ENCODE results near the gene GGA3. TPM values are rescaled to one million over a fixed set of nuclear protein-coding genes. Genes with fewer than 3 reads are reported as not detected.

GGA3 gene
- total RNA-seq, 2 experiments from 2014 or later, result 72.9 to 76.7 TPM

DNA sequence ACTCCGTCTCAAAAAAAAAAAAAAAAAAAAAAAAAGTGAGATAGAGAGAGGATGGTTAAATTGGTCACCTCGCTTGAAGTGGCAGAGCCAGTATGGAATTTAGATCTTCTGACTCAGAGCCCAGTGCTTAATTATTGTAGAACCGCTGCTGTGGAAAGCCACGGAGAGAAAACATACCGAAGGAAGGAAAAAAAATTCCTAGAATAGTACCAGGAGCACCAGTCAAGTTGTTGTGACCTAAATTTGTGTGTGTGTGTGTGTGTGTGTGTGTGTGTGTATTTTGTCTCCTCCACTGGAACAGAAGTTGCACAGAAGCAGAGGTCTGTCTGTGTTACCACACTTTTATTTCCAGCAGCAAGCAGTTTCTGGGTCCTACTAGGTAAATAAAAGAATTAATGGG, 66.5 kb downstream of the GGA3 start:
- intact Hi-C loops (cut with DNase I, micrococcal nuclease), result no loop called here
- Mint-ChIP-seq H3K4me1 (no peaks in the 10 kb centered on the region), H3K4me3 (no peak overlapping the region), H3K9me3 (ENCODE audit: low read depth) (no peaks in the 10 kb centered on the region), H3K27ac (no peak overlapping the region), H3K27me3 (no peaks in the 10 kb centered on the region), H3K36me3 (ENCODE audit: low read depth) (no peaks in the 10 kb centered on the region)
- no peak for ATAC-seq
- ChIA-PET POLR2A (no interaction called here), CTCF (interaction anchor here (0.6 kb wide), 1 partner anchor 45 kb away, joined by 3 read pairs; no protein-coding TSS in a partner anchor)
- DNase-seq, result no peak

DNA sequence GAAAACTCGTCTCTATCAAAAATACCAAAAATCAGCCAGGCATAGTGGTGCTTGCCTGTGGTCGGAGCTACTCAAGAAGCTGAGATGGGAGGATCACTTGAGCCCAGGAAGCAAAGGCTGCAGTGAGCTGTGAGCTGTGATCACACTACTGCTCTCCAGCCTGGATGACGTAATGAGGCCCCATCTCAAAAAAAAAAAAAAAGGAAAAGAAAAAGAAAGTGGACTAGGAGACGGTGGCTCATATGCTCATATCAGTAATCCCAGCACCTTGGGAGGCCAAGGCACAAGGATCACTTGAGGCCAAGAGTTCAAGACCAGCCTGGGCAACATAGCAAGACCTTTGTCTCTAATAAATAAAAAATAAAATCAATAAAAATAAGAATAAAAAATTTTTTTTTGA, 69.8 kb downstream of the GGA3 start:
- ChIA-PET POLR2A (interaction anchor here (0.6 kb wide), 1 partner anchor 14 kb away, joined by 5 read pairs; no protein-coding TSS in a partner anchor), CTCF (interaction anchor here (0.5 to 5.5 kb wide), 4 partner anchors 9 to 179 kb away, joined by 3 to 42 read pairs (median 4); partner anchors contain the start of gene MRPL58)
- no peak overlapping the region for H3K4me3 Mint-ChIP-seq
- no peaks in the 10 kb centered on the region for H3K27me3 Mint-ChIP-seq
- no peaks in the 10 kb centered on the region for H3K36me3 Mint-ChIP-seq (ENCODE audit: low read depth)
- intact Hi-C loops (cut with DNase I, micrococcal nuclease), result no loop called here
- DNase-seq (no peak), ATAC-seq (no peak)
- H3K4me1 Mint-ChIP-seq, result peaks cover 12% of the 10 kb centered on the region
- H3K9me3 Mint-ChIP-seq (ENCODE audit: low read depth), result no peaks in the 10 kb centered on the region
- H3K27ac Mint-ChIP-seq, result no peak overlapping the region

DNA sequence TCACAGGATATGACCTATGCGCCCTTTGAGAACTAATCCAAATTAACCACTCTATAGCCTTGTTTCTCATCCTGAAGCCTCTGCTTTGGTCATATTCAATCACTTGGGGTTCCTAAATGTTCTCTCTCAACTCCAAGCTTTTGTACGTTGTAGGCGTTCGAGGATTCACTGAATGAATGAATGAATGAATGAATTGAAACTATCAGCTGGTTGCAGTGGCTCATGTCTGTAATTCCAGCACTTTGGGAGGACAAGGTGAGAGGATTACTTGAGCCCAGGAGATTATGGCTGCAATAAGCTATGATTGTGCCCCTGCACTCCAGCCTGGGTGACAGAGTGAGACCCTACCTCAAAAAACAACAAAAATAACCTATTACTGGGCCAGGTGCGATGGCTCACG, 72.8 kb downstream of the GGA3 start:
- Mint-ChIP-seq H3K27ac (no peak overlapping the region), H3K4me3 (no peak overlapping the region), H3K27me3 (no peaks in the 10 kb centered on the region), H3K4me1 (peaks cover 23% of the 10 kb centered on the region), H3K36me3 (ENCODE audit: low read depth) (no peaks in the 10 kb centered on the region), H3K9me3 (ENCODE audit: low read depth) (no peaks in the 10 kb centered on the region)
- ChIA-PET POLR2A (interaction anchor here (0.7 to 1.4 kb wide), 6 partner anchors 17 to 107 kb away, joined by 3 to 6 read pairs (median 4); partner anchors contain the start of genes NUP85 and SLC16A5), CTCF (interaction anchor here (0.6 to 5.5 kb wide), 10 partner anchors 12 to 101 kb away, joined by 3 to 42 read pairs (median 4); partner anchors contain the start of gene SLC25A19)
- no peak for DNase-seq
- intact Hi-C loops (cut with DNase I, micrococcal nuclease), result loop anchor here (1.0 to 10.0 kb wide), 2 partner anchors 13 to 154 kb away; no protein-coding TSS in a partner anchor
- ATAC-seq, result no peak

Other genes with a start within 250 kb of the GGA3 start
- 10 to 100 TPM; 64.6 to 66.5 TPM for gene MRPL58, start 248.9 kb downstream of the GGA3 start, total RNA-seq
- gene ATP5PD, start 214.6 kb downstream of the GGA3 start, total RNA-seq, result 100 to 1,000 TPM; 194 to 237 TPM
- 10 to 100 TPM; 15.3 to 16.7 TPM for gene KCTD2, start 214.4 kb downstream of the GGA3 start, total RNA-seq
- gene SLC16A5, start 173.7 kb downstream of the GGA3 start, total RNA-seq, result 1 to 10 TPM; 6.0 to 6.5 TPM
- 1 to 10 TPM; 6.7 to 7.7 TPM for gene ARMC7, start 151.6 kb downstream of the GGA3 start, total RNA-seq
- gene NT5C, start 129.9 kb downstream of the GGA3 start, total RNA-seq, result 10 to 100 TPM; 51.7 to 61.5 TPM
- 100 to 1,000 TPM; 234 to 238 TPM for gene JPT1, start 107.1 kb downstream of the GGA3 start, total RNA-seq
- 100 to 1,000 TPM; 594 to 727 TPM for gene SUMO2, start 78.6 kb downstream of the GGA3 start, total RNA-seq
- gene NUP85, start 55.9 kb downstream of the GGA3 start, total RNA-seq, result 100 to 1,000 TPM; 130 to 160 TPM
- gene MRPS7, start 273 bp upstream of the GGA3 start, total RNA-seq, result 10 to 100 TPM; 51.4 to 63.8 TPM
- gene MIF4GD, start 9.6 kb upstream of the GGA3 start, total RNA-seq, result 10 to 100 TPM; 39.0 to 39.1 TPM
- gene SLC25A19, start 27.8 kb upstream of the GGA3 start, total RNA-seq, result 10 to 100 TPM; 67.8 to 79.7 TPM
- gene GRB2, start 144.1 kb upstream of the GGA3 start, total RNA-seq, result 100 to 1,000 TPM; 157 to 168 TPM
- 10 to 100 TPM; 51.4 to 62.5 TPM for gene TMEM94, start 195.0 kb upstream of the GGA3 start, total RNA-seq